SU-DHL-6 (cell line): ENCODE data around the gene PRKCD.
A peak's percentile ranks its signal among the peaks of the same experiment; 100 is the strongest.

Source experiments
- H2AFZ ChIP-seq: fragments of 200-600 bp; sonication (generic); 2 replicates; pipeline ENCODE4 v1.6.1; 2014; ENCODE audit warnings: low read depth, mild to moderate bottlenecking, moderate library complexity, mixed read lengths, antibody characterized with exemption, low read length; ENCODE audit not compliant: severe bottlenecking
- H3F3A ChIP-seq: fragments of 200-600 bp; shearing (Covaris generic); 2 replicates; pipeline ENCODE4 v1.6.0; 2016; ENCODE audit warnings: antibody characterized with exemption, mild to moderate bottlenecking; ENCODE audit not compliant: insufficient read depth
- H3K27ac ChIP-seq: fragments of 200-600 bp; sonication (generic); 2 replicates; pipeline ENCODE4 v1.5.1; 2016; ENCODE audit warnings: low read depth, mild to moderate bottlenecking, low read length, moderate library complexity, mixed read lengths
- H3K27me3 ChIP-seq: fragments of 200-600 bp; sonication (generic), shearing (Covaris generic); 2 replicates; pipeline ENCODE4 v1.6.0; 2014; ENCODE audit warnings: mild to moderate bottlenecking, low read length
- H3K36me3 ChIP-seq: fragments of 200-600 bp; sonication (generic); 2 replicates; pipeline ENCODE4 v1.6.1; 2014; ENCODE audit warnings: mild to moderate bottlenecking, low read length, mixed read lengths
- H3K4me2 ChIP-seq: fragments of 300-600, 200-600 bp; shearing (Covaris generic), sonication (generic); 2 replicates; pipeline ENCODE4 v1.6.0; 2014; ENCODE audit warnings: low read length, low read depth, mild to moderate bottlenecking; ENCODE audit not compliant: poor library complexity, severe bottlenecking
- H3K4me3 ChIP-seq: fragments of 200-600 bp; sonication (generic); 2 replicates; pipeline ENCODE4 v1.5.1; 2014; ENCODE audit warnings: antibody characterized with exemption, low read length, mild to moderate bottlenecking, mixed read lengths; ENCODE audit not compliant: insufficient read depth, poor library complexity, severe bottlenecking
- H3K79me2 ChIP-seq: fragments of 200-600 bp; sonication (generic); 2 replicates; pipeline ENCODE4 v1.6.1; 2014; ENCODE audit warnings: mild to moderate bottlenecking, low read length, moderate library complexity; ENCODE audit not compliant: insufficient read depth
- H3K9ac ChIP-seq: fragments of 200-600 bp; sonication (generic); 2 replicates; pipeline ENCODE4 v1.7.0; 2014; ENCODE audit warnings: mild to moderate bottlenecking, low read length
- H3K9me2 ChIP-seq: fragments of 200-600 bp; sonication (generic); replicated peaks from 2 replicates; pipeline ENCODE4 v1.6.1; 2014; ENCODE audit warnings: low read length; ENCODE audit not compliant: insufficient read depth
- H3K9me3 ChIP-seq: fragments of 200-600 bp; sonication (generic); 2 replicates; pipeline ENCODE4 v1.6.1; 2014; ENCODE audit warnings: low read length, mixed read lengths; ENCODE audit not compliant: insufficient read depth
- H4K20me1 ChIP-seq: fragments of 200-600 bp; sonication (generic); 2 replicates; pipeline ENCODE4 v1.6.1; 2014; ENCODE audit warnings: low read depth, mild to moderate bottlenecking, antibody characterized with exemption, low read length, moderate library complexity, mixed read lengths
- EZH2phosphoT487 ChIP-seq: fragments of 200-600 bp; sonication (generic), shearing (Covaris generic); conservative IDR thresholded peaks from 2 replicates; pipeline ENCODE4 v1.6.1; 2018; ENCODE audit warnings: mild to moderate bottlenecking, antibody characterized with exemption, low read length, moderate library complexity, mixed read lengths
- TF ChIP-seq, protein P1 (sequence below): fragments of 200-600 bp; sonication (generic); IDR thresholded peaks from one replicate; pipeline ENCODE4 v1.5.1; 2017; ENCODE audit warnings: antibody characterized with exemption, mild to moderate bottlenecking, low read length, moderate library complexity; ENCODE audit not compliant: insufficient read depth, poor library complexity, severe bottlenecking

The PRKCD gene

DNA sequence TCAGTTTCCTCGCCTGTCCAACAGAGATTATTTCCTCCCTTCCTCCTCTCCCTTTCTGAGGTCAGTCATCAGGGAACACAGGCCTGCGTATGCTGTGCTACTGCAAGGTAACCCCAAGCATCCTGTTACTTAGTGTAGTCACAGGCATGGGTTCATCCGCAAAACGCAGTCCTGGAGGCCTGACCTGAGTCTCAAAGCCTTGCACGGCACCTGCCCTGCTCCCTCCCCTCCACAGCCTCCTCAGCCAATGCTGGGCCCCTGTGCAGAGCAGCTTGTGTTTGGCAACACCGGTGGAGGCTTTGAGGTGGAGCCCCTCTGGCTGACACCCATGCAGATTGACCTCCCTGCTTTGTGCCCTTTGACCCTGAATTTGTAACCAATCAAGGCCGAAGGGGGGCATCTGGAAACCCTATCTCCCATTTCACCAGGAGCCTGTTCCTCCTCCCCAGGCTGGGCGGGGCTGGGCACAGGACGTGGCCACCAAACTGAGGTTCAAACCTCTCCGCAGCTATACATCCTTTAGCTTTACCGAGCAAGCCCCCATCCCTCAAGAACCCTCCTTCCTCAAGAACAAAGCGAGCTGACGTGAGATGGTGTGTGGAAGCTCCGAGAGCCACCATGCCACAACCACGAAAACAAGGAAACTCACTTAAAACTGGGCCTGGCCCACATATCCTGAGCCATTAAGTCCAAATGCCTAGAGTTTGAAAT is 73.3 kb downstream of the PRKCD start:
- H3K36me3 ChIP-seq, result no peaks in the 10 kb centered on the region
- H4K20me1 ChIP-seq, result no peaks in the 10 kb centered on the region; the same call in 1 of the 2 replicates
- no peaks in the 10 kb centered on the region for H3K9me2 ChIP-seq
- H3K79me2 ChIP-seq, result no peaks in the 10 kb centered on the region
- H3K9ac ChIP-seq, result no peak overlapping the region
- no peaks in the 10 kb centered on the region for H3K27me3 ChIP-seq
- H3K27ac ChIP-seq, result no peak overlapping the region
- H3K9me3 ChIP-seq, result no peaks in the 10 kb centered on the region
- H3F3A ChIP-seq, result peaks cover 48% of the 10 kb centered on the region
- H3K4me2 ChIP-seq, result no peak overlapping the region
- no peak overlapping the region for H3K4me3 ChIP-seq
- H2AFZ ChIP-seq, result no peak overlapping the region
- TF ChIP-seq EZH2phosphoT487, result no peak
- TF ChIP-seq, protein P1, sequence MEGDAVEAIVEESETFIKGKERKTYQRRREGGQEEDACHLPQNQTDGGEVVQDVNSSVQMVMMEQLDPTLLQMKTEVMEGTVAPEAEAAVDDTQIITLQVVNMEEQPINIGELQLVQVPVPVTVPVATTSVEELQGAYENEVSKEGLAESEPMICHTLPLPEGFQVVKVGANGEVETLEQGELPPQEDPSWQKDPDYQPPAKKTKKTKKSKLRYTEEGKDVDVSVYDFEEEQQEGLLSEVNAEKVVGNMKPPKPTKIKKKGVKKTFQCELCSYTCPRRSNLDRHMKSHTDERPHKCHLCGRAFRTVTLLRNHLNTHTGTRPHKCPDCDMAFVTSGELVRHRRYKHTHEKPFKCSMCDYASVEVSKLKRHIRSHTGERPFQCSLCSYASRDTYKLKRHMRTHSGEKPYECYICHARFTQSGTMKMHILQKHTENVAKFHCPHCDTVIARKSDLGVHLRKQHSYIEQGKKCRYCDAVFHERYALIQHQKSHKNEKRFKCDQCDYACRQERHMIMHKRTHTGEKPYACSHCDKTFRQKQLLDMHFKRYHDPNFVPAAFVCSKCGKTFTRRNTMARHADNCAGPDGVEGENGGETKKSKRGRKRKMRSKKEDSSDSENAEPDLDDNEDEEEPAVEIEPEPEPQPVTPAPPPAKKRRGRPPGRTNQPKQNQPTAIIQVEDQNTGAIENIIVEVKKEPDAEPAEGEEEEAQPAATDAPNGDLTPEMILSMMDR, result no peak

DNA sequence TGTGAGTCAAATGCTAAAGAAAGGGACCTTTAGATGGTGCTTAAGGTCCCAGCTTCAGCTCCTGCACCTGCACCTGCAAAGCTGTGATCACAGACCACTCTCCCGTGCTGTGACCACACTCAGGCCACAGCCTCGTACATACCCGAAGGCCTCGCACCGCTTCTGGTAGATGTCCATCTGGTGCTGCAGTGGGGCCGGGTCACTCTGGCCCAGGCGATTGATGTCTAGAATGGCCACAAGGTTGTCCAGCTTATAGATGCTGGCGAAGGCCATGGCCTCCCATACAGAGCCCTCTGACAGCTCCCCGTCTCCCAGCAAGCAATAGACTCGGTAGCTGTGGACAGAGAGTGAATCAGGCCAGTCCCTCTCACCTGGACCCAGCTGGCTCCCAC is 73.8 kb downstream of the PRKCD start:
- Histone ChIP-seq H4K20me1 (no peaks in the 10 kb centered on the region; the same call in 1 of the 2 replicates), H3F3A (peaks cover 44% of the 10 kb centered on the region)

DNA sequence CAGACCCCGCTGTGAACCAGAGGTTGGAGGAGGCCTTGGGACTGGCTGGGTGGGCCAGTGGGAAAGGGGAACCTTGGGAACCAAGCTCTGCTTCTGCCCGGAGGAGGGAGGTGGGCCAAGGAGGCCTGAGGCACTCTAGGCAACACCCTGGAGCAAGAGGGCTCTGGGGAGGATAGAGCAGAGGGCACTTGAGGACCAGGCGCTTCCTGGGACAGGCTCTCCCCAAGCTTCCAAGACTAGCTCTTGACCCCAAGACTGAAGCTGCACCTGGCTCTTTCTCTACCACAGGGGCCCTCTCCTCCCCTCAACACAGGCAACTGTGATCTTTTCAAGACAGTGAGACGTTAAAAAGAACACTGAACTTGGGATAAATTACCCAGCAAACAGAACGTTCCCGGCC is 74.5 kb downstream of the PRKCD start:
- no peak overlapping the region for H2AFZ ChIP-seq
- no peaks in the 10 kb centered on the region for H4K20me1 ChIP-seq
- H3K9me3 ChIP-seq, result no peaks in the 10 kb centered on the region
- peaks cover 39% of the 10 kb centered on the region for H3F3A ChIP-seq
- TF ChIP-seq, protein P1, result no peak
- TF ChIP-seq EZH2phosphoT487, result no peak
- 0 out of 2 replicates have a peak overlapping the region, but pooled peaks have one; percentile 2 for H3K27ac ChIP-seq
- H3K9ac ChIP-seq, result no peak overlapping the region
- H3K27me3 ChIP-seq, result no peaks in the 10 kb centered on the region
- no peak overlapping the region for H3K4me3 ChIP-seq
- H3K36me3 ChIP-seq, result no peaks in the 10 kb centered on the region; the same call in 1 of the 2 replicates
- no peaks in the 10 kb centered on the region for H3K79me2 ChIP-seq
- H3K9me2 ChIP-seq, result no peaks in the 10 kb centered on the region
- H3K4me2 ChIP-seq, result no peak overlapping the region

More for the DNA sequence above, 73.8 kb downstream of the PRKCD start:
- no peaks in the 10 kb centered on the region for H3K79me2 ChIP-seq
- no peaks in the 10 kb centered on the region for H3K9me3 ChIP-seq
- H2AFZ ChIP-seq, result no peak overlapping the region
- no peak overlapping the region for H3K4me3 ChIP-seq
- no peaks in the 10 kb centered on the region for H3K9me2 ChIP-seq
- no peak for TF ChIP-seq EZH2phosphoT487
- TF ChIP-seq, protein P1, result no peak
- no peak overlapping the region for H3K9ac ChIP-seq
- no peaks in the 10 kb centered on the region for H3K27me3 ChIP-seq
- no peak overlapping the region for H3K4me2 ChIP-seq
- no peaks in the 10 kb centered on the region for H3K36me3 ChIP-seq
- H3K27ac ChIP-seq, result no peak overlapping the region
